BJ (cell line): ENCODE data around the gene NCKIPSD. TPM values are rescaled to one million over a fixed set of nuclear protein-coding genes. Genes with fewer than 3 reads are reported as not detected.

Experiments used
- CTCF ChIA-PET: fragments of 350-600 bp; formaldehyde crosslinking; extraction: SDS; loops from one replicate; lab custom pipeline; 2021; ENCODE audit warnings: antibody characterized with exemption, inconsistent platforms; lab: Yijun Ruan, JAX
- POLR2A ChIA-PET: fragments of 300-600 bp; sonication (Branson Sonifier 250); formaldehyde crosslinking; extraction: SDS; loops from one replicate; lab custom pipeline; 2021; ENCODE audit warnings: antibody characterized with exemption; lab: Charles Lee
- DNase-seq: peaks from one replicate; pipeline ENCODE4 v3.0.0-alpha.2; 2011; ENCODE audit warnings: low read depth
- H3K27me3 ChIP-seq: 2 replicates; pipeline ENCODE4 v1.6.0; 2011; ENCODE audit warnings: low read length; ENCODE audit not compliant: control insufficient read depth, insufficient read depth
- H3K36me3 ChIP-seq: 2 replicates; pipeline ENCODE4 v1.5.1; 2011; ENCODE audit warnings: low read length; ENCODE audit not compliant: control insufficient read depth, insufficient read depth
- H3K4me3 ChIP-seq: 2 replicates; pipeline ENCODE4 v1.5.1; 2011; ENCODE audit warnings: low read depth, mild to moderate bottlenecking, control low read depth, low read length
- CTCF ChIP-seq: IDR thresholded peaks from 2 replicates; pipeline ENCODE4 v1.5.1; 2011; ENCODE audit warnings: low read depth, mild to moderate bottlenecking, control low read depth, inconsistent platforms, low read length, moderate library complexity; ENCODE audit not compliant: insufficient read depth
- polyA plus RNA-seq: library from polyadenylated mRNA; depleted of rRNA; stranded (reverse); fragments of >200 nt; gene quantifications from 2 replicates; pipeline ENCODE4 v1.2.3, GENCODE V29; 2011

Gene NCKIPSD
- polyA plus RNA-seq, 1 experiment, result 34.9 TPM

DNA sequence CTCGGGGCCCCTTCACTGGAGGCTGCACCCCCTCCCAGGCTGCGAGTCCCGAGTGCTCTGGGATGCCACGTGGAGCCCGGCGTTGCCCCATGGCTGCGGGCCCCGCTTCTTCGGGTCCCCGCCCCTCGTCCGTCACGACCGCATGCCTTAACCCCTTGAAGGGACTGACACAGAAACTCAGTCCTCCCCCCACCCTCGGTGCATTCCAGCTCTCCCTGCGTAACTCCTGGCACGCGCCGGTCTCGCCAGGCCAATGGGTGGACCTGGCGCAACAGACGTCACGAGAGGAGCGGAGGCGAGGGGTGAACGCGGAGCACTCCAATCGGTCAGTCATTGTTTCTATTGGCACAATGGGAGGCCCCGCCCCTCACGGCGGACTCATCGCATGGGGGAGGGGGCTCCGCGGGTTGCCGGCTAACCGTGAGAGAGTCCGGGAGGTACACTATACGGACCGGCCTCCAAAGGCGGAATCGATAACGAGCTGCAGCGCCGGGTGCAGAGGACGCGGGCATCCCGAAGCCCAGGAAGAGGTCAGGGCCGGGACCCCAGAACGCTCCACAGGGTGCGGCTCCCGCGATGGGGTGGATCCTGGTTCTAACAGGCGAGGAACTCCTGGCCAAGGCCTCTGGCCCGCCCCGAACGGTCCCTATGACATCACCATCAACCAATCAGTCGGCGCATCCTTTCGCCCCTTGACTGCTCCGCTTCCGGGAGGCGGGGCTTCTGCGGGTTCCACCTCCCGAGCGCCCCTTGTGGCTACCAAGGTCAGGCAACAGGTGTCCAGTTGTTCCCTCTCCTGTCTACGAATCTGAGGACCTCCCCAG, 22.0 kb downstream of the NCKIPSD start:
- ChIA-PET CTCF (interaction anchor here (0.6 to 4.1 kb wide), 17 partner anchors 10 to 637 kb away, joined by 3 to 32 read pairs (median 4); partner anchors contain the start of genes NCKIPSD, SLC26A6 and UCN2), POLR2A (interaction anchor here (0.6 to 1.6 kb wide), 2 partner anchors 28 to 1285 kb away, joined by 4 read pairs; partner anchors contain the start of gene SLC26A6)
- TF ChIP-seq CTCF, result peak; percentile 90
- peak overlapping the region; percentile 49 for H3K4me3 ChIP-seq
- no peaks in the 10 kb centered on the region for H3K27me3 ChIP-seq
- peak; percentile 96 for DNase-seq
- peaks cover 2% of the 10 kb centered on the region; the same call in 1 of the 2 replicates for H3K36me3 ChIP-seq

GRCh38 chr3:48662753-48663488, 22.8 kb downstream of the NCKIPSD start, which contains the start of gene CELSR3:
Gene CELSR3 (minus strand): TSS chr3:48662886. CDS start chr3:48662634, 252 bp downstream.
- no peak for TF ChIP-seq CTCF
- peak; percentile 30 for DNase-seq
- CTCF ChIA-PET, result interaction anchor here (0.6 to 4.1 kb wide), 13 partner anchors 11 to 785 kb away, joined by 3 to 32 read pairs (median 6); partner anchors contain the start of genes NCKIPSD, SLC26A6 and UCN2
- peaks cover 2% of the 10 kb centered on the region; the same call in 1 of the 2 replicates for H3K36me3 ChIP-seq
- no peaks in the 10 kb centered on the region for H3K27me3 ChIP-seq
- peak within 1 kb of the TSS; percentile 49 for H3K4me3 ChIP-seq
- POLR2A ChIA-PET, result interaction anchor here (0.6 to 1.6 kb wide), 2 partner anchors 28 to 1284 kb away, joined by 4 read pairs; partner anchors contain the start of gene SLC26A6

GRCh38 chr3:48662145-48662752, 23.5 kb downstream of the NCKIPSD start:
- ChIA-PET POLR2A (interaction anchor here (1.2 kb wide), 1 partner anchor 27 kb away, joined by 4 read pairs; the partner anchor contains the start of gene SLC26A6), CTCF (interaction anchor here (1.2 to 4.1 kb wide), 6 partner anchors 24 to 113 kb away, joined by 3 to 32 read pairs (median 6); partner anchors contain the start of genes NCKIPSD and SLC26A6)
- TF ChIP-seq CTCF, result no peak
- Histone ChIP-seq H3K4me3 (peak overlapping the region; percentile 49), H3K27me3 (no peaks in the 10 kb centered on the region), H3K36me3 (peaks cover 2% of the 10 kb centered on the region; the same call in 1 of the 2 replicates)
- no peak for DNase-seq

- Histone ChIP-seq H3K36me3 (peaks cover 2% of the 10 kb centered on the region; the same call in 1 of the 2 replicates), H3K27me3 (no peaks in the 10 kb centered on the region), H3K4me3 (peak overlapping the region; percentile 38)
- no peak for TF ChIP-seq CTCF
- DNase-seq, result no peak
- ChIA-PET POLR2A (interaction anchor here (1.2 kb wide), 1 partner anchor 26 kb away, joined by 4 read pairs; the partner anchor contains the start of gene SLC26A6), CTCF (interaction anchor here (1.2 to 4.1 kb wide), 2 partner anchors 26 to 112 kb away, joined by 3 to 32 read pairs; partner anchors contain the start of gene SLC26A6)
Measured at GRCh38 chr3:48661501-48662144, 24.1 kb downstream of the NCKIPSD start.
